GM19455 (cell line): Measurements from ENCODE around the gene ETFA.

Experiments used
- ATAC-seq: cut with Tn5 transposase; IDR thresholded peaks from one replicate; pipeline ENCODE4 v1.9.1; 2021; ENCODE audit not compliant: unreplicated experiment

The ETFA gene

DNA sequence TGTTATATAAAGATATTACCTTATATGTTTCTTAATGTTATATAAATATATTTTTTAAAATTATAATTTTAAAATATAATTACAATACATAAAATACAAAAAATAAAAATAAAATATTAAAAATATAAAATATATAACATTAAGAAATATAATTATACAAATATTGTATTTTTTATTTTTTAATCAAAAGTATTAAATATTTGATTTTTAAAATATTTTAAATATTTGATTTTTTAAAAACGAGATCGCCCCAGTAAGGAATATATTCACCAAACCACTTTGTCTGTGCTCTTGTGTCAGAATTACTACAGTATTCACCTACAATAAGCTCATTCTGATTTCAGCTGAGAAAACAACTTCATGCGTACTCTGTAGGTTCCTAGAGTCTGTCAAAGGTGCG is 89.1 kb downstream of the ETFA start:
- no peak for ATAC-seq

DNA sequence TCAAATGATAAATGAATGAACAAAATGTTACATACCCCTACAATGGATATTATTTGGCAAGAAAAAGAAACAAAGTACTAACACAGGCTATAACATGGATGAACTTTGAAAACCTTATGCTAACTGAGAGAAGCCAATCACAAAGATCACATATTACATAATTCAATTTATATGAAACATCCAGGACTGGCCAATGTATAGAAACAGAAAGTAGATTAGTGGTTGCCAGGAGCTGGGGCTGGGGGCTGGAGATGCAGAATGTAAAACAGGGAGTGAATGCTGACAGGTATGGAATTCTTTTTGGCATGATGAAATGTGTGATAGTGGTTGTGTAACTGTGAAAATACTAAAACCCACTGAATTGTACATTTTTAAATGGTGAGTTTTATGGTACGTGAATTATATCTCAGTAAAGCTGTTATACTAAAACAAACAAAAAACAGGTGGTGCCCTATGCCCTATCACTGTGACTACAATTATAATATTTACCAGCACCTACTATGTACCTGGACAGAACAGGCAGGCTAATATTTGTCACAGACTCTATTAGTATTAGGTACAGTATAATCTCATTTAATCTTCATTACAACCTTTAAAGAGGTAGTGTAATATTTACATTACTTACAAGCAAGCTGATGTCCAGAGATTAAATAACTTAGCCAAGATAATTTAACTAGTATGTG is 90.0 kb downstream of the ETFA start:
- ATAC-seq, result no peak

- no peak for ATAC-seq
These were observed 93.4 kb downstream of the ETFA start for GRCh38 chr15:76217882-76218217.

- no peak for ATAC-seq
These were observed 94.0 kb downstream of the ETFA start for GRCh38 chr15:76217029-76217881.

- ATAC-seq, result no peak
These were observed 95.6 kb downstream of the ETFA start for GRCh38 chr15:76215634-76216033.

DNA sequence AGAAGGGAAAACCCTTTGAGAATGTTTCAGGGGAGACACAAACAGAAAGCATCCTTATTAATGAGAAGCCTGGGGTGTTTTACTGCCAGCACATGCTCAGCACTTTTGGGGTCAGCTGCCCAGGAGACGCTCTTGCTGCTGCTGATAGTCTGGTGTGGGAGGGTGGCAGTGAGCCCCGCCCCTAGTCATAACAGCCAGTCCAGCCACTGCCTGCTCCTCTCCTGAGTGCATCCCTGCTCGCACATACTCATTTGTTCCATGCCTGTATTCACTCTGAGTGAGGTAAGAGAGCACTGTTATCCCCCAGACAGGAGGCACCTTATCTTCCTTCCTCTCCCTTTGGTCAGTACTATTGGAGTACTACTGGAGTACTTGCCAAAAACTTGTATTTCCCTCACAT is 101.3 kb downstream of the ETFA start:
- ATAC-seq, result no peak

GRCh38 chr15:76209523-76209922 is 101.7 kb downstream of the ETFA start:
- no peak for ATAC-seq

GRCh38 chr15:76208786-76209424 is 102.4 kb downstream of the ETFA start:
- no peak for ATAC-seq

DNA sequence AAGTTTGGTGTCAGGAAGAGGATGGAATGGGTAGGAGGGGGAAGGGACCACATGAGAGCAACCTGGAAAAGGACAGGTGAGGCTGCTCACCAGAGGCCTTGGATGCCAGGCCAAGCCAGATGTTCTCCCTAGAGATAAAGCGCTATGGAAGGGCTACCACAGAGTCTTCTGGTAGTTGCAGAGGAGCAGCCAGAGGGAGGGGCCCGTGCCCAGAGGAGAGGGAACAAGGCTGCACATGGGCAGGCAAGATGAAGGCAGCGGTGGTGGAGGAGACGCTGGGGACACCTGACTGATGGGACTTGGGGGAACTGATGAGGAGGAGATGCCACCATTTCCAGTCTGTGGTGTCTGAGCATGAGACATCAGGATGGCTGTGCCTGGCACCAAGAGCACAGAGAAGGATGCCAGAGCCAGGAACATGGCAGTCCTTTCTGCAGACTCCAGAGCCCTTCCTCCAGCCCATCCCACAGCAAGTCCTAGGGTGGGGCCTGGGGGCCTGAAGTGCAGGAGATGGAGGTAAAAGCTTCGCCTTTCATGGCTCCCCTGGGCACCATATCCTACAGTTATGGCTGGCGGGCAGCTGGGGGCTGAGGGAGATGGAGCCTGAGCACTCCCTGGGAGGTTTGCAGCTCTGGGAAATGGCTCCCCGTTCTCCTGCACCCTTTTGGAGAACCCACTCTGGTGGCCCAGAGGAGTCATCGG is 103.0 kb downstream of the ETFA start:
- no peak for ATAC-seq

DNA sequence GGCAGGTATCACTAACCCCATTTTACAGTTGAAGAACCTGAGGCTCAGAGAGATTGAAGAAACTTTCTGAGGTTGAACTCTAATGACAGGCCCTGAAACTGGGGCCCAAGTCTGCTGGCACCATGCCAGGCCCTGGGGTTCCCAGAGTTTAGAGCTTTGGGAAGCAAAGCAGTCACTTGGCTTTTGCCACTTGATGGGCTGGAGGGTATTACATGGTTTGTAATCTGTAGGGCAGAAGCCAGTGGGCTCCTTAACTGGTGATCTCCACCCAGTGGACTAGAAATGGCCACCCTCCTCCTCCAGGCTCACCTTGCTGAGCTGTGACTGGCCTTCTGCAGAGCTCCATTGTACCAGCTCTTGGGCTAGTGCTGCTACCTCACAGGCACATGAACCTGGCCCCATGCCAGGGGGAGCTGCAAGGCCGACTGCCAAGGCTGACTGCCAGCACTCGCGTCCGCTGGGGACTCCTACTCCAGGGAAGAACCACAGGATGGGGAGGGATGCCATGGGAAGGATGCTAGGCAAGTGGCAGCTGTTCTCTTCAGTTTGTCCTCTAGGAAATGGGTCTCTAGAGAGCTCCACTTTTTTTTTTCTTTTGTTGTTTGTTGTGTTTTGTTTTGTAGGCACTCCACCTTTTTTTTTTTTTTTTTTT is 104.8 kb downstream of the ETFA start:
- ATAC-seq, result no peak

DNA sequence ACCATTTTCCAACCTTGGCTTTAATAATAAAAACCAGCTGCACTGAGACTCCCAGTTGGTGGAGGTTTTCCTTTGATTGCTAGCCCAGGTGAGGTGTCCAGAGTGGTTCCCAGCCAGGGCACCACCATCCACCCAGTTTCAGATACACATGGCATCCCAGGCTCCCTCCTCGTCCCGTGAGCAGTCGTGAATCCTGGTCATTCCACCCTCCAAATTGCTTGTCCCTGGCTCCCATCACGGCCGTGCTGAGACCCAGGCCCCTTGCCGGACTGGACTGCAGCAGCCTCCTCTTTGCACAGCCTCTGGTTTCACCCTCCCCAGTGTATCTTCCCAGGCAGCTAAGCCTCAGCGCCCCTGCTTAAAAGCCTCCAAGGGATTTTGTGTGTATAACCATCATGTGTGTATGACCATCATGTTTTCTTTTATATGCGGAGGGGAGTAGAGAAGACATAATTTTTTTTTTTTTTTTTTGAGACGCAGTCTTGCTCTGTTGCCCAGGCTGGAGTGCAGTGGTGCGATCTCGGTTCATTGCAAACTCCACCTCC is 106.3 kb downstream of the ETFA start:
- no peak for ATAC-seq

DNA sequence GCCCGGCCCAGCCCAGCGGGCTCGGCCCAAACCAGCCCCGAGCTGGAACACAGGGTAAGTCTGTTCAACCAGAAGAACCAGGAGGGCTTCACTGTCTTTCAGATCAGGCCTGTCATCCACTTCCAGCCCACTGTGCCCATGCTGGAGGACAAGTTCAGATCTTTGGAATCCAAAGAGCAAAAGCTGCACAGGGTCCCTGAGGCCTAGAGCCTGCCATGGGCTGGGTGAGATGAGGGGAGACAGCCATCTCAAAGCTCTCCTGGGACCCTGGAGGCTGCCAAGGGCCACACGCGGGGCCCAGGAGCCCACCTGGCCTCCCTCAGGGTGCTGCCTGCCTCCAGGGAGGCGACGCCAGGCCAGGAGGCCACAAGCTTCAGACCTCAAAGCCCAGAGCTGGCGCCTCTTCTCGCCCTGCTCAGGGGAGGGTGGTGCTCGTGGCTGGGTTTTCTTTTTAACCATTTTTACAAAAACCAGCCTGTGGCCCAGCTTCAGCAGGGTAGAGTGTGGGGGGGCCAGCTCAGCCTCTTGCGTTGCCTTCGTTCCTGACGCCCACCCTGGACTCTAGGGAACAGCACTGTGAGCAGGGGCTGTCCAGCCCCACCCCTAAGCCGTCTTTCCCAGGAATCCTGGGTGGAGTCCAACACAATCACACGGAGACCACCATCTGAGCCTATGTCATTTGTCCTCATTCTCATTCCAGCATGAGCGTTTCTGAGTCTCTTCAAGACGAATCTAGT is 107.0 kb downstream of the ETFA start:
- no peak for ATAC-seq

DNA sequence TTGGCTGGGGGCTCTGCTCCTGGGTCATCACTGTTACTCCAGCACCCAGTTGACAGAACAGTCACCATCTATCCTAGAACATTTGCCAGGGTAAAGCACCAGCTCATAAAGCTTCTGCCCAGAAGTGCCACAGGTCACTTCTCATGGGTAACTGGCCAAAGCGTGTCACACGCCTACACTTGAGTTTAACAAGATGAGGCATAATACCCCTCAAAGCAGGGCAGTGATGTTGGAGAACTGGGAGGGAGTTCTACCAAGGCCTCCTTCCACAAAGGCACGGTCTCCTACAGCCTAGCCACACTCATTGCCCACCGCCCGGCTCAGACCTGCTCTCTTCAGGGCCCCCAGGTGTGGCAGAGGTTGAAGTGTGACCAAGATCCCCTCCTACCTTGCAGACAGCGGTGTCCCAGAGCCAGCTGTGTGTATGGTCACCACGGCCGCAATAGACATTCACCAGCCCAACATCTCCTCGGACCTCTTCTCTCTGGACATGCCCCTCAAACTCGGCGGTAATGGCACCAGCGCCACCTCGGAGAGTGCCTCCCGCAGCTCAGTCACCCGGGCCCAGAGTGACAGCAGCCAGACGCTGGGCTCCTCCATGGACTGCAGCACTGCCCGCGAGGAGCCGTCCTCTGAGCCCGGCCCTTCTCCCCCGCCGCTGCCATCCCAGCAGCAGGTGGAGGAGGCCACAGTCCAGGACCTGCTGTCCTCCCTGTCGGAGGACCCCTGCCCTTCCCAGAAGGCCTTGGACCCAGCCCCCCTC is 107.7 kb downstream of the ETFA start:
- ATAC-seq, result no peak

DNA sequence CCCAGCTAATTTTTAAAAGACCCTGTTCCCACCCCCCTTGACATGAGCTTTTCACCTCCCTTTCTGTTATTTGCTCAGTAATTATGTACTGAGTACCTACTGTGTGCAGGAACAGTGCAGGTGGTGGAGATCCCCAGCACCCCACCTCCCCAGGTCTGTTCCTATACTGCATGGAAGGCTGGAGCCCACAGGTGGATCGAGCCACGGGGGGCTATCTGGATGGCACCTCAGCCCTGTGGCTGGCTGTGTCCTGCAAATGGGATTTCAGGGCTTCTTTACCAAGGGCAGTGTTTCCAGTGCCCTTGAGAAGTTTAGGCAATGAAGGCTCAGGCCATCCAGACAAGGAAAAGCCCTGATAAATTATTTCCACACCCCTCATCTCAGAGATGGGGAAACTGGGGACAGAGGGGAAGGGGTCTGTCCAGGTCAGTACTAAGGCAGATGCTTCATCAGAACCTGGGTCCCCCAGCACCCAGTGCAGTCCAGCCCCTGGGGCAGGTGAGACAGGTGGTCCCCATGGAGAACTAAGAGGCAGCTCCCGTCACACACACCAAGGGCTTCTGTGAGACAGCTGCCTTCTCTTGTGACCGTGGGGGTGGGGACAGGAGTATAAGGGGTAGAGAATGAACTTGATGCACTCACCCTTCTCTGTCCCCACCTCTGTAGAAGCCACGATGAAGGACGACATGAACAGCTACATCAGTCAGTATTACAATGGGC is 109.6 kb downstream of the ETFA start:
- no peak for ATAC-seq

- ATAC-seq, result no peak
These were observed 110.6 kb downstream of the ETFA start for GRCh38 chr15:76200641-76201105.

- ATAC-seq, result no peak
These were observed 111.2 kb downstream of the ETFA start for GRCh38 chr15:76200083-76200465.

DNA sequence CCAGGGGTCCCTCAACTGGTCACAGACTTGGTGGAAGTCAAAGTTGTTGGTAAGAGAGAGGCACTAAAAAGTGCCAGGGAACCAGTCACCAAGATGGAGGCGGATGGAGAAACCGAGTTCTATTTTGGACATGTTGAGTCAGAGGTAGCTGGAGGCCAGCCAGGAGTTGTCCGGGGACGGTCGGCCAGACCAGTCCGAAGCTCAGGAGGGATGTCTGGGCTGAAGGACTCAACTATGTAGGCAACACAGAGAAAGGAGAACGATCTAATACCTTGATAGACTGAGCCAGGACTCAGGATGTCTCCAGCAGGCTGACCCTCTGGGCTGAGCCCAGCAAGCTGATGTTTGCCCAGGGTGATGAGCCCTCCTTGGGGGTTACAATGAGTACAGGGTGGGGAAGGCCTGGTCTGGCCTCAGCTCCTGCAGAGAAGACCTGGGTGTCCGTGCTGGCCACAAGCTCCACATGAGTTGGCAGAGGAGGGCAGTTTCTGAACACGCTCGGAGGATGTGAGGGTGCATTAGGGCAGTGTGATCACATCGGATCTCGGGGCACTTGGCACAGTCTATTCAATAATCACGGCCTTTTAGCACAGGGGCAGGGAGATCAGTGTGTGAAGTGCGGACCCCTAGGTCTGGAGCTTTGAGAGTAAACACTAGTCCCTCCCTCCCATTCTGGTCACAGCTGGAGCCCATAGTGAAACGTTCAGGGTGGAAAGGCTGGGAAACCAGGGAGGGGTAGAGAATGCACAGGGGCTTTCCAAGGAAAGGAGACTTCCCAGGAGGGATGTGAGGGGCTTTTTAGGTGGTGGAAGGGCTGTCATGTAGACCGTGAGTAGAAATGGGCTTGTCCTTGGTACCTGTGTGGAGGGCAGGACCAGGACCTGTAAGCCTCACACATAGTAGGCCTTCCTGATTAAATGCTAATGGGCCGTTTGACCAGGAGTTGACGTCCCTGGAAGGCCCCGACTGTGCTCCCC is 111.9 kb downstream of the ETFA start:
- ATAC-seq, result no peak
